Measurements from ENCODE around the gene CTSZ. TPM values are rescaled to one million over a fixed set of nuclear protein-coding genes. Genes with fewer than 3 reads are reported as not detected.
"Not testable (repeated sequence)": the region's sequence is repeated elsewhere in the genome, so short reads cannot be mapped to it uniquely, and the experiment has no call there.

The CTSZ gene
- total and polyA plus RNA-seq, 2 experiments from 2014 or later, result 13.5 to 391 TPM

GRCh38 chr20:58986968-58987517 lies 20.0 kb downstream of the CTSZ start:
- peaks cover 6% of the 10 kb centered on the region for H3K4me1 ChIP-seq (ENCODE audit: insufficient read depth)
- H4K20me1 ChIP-seq (ENCODE audit: insufficient read depth), result no peaks in the 10 kb centered on the region; the same call in 1 of the 2 replicates
- H3K36me3 ChIP-seq (ENCODE audit: low read depth), result peaks cover 41% of the 10 kb centered on the region; the same call in 1 of the 2 replicates
- no peaks in the 10 kb centered on the region for H3K27me3 ChIP-seq (replicated peaks; ENCODE audit: insufficient read depth)
- 89 to 93% methylated on average over 8 of the region's 8 CpGs for WGBS, 2 experiments (ENCODE audit: low coverage in 1 of 2, low lambda C conversion rate in 2 of 2, missing lambda C conversion rate in 2 of 2)
- no peak overlapping the region for H3K27ac ChIP-seq
- no peak overlapping the region for H3K9ac ChIP-seq
- H3K4me2 ChIP-seq (ENCODE audit: unreplicated experiment), result no peak overlapping the region
- no peak for DNase-seq
- peaks cover 18% of the 10 kb centered on the region for H3F3A ChIP-seq (ENCODE audit: insufficient read depth)
- no peaks in the 10 kb centered on the region for H3K9me3 ChIP-seq (ENCODE audit: low read depth)
- no peak for TF ChIP-seq EZH2 (IDR thresholded peaks at IDR 0.05; ENCODE audit: insufficient read depth, poor library complexity, severe bottlenecking)
- TF ChIP-seq EZH2phosphoT487 (IDR thresholded peaks at IDR 0.05; ENCODE audit: insufficient read depth, low read depth), result no peak
- in situ Hi-C loops (cut with MboI), result no loop called here
- no peaks in the 10 kb centered on the region for H3K9me2 ChIP-seq (ENCODE audit: insufficient read depth)
- peaks cover 60% of the 10 kb centered on the region for H3K79me2 ChIP-seq (ENCODE audit: insufficient read depth)
- H2AFZ ChIP-seq, result no peak overlapping the region
- no peak overlapping the region for H3K4me3 ChIP-seq

- no peaks in the 10 kb centered on the region for H3K27me3 ChIP-seq (replicated peaks; ENCODE audit: insufficient read depth)
- H3K79me2 ChIP-seq (ENCODE audit: insufficient read depth), result peaks cover 66% of the 10 kb centered on the region
- no peak overlapping the region for H3K4me2 ChIP-seq (ENCODE audit: unreplicated experiment)
- H3K9me2 ChIP-seq (ENCODE audit: insufficient read depth), result no peaks in the 10 kb centered on the region
- peaks cover 12% of the 10 kb centered on the region for H3F3A ChIP-seq (ENCODE audit: insufficient read depth)
- 76 to 79% methylated on average over 9 of the region's 9 CpGs for WGBS, 2 experiments (ENCODE audit: low coverage in 1 of 2, low lambda C conversion rate in 2 of 2, missing lambda C conversion rate in 2 of 2)
- H3K4me3 ChIP-seq, result no peak overlapping the region
- in situ Hi-C loops (cut with MboI), result no loop called here
- no peak overlapping the region for H3K27ac ChIP-seq
- no peak for TF ChIP-seq EZH2phosphoT487 (IDR thresholded peaks at IDR 0.05; ENCODE audit: insufficient read depth, low read depth)
- TF ChIP-seq EZH2 (IDR thresholded peaks at IDR 0.05; ENCODE audit: insufficient read depth, poor library complexity, severe bottlenecking), result no peak
- no peak for DNase-seq
- no peak overlapping the region for H3K9ac ChIP-seq
- no peak overlapping the region for H2AFZ ChIP-seq
- H4K20me1 ChIP-seq (ENCODE audit: insufficient read depth), result no peaks in the 10 kb centered on the region; the same call in 1 of the 2 replicates
- peaks cover 35% of the 10 kb centered on the region; the same call in 1 of the 2 replicates for H3K36me3 ChIP-seq (ENCODE audit: low read depth)
- no peaks in the 10 kb centered on the region for H3K9me3 ChIP-seq (ENCODE audit: low read depth)
- H3K4me1 ChIP-seq (ENCODE audit: insufficient read depth), result peaks cover 6% of the 10 kb centered on the region
These were observed 20.6 kb downstream of the CTSZ start for GRCh38 chr20:58986286-58986967.

GRCh38 chr20:58985656-58986055 lies 21.4 kb downstream of the CTSZ start:
- no peaks in the 10 kb centered on the region for H3K27me3 ChIP-seq (replicated peaks; ENCODE audit: insufficient read depth)
- 35 to 37% methylated on average over 5 of the region's 5 CpGs for WGBS, 2 experiments (ENCODE audit: low coverage in 1 of 2, low lambda C conversion rate in 2 of 2, missing lambda C conversion rate in 2 of 2)
- in situ Hi-C loops (cut with MboI), result no loop called here
- H3K9ac ChIP-seq, result no peak overlapping the region
- peaks cover 27% of the 10 kb centered on the region; the same call in 1 of the 2 replicates for H3K36me3 ChIP-seq (ENCODE audit: low read depth)
- peaks cover 6% of the 10 kb centered on the region for H3K4me1 ChIP-seq (ENCODE audit: insufficient read depth)
- H4K20me1 ChIP-seq (ENCODE audit: insufficient read depth), result no peaks in the 10 kb centered on the region; the same call in 1 of the 2 replicates
- peaks cover 4% of the 10 kb centered on the region; the same call in 1 of the 2 replicates for H3F3A ChIP-seq (ENCODE audit: insufficient read depth)
- DNase-seq, result peak; percentile 65
- no peak overlapping the region for H2AFZ ChIP-seq
- H3K27ac ChIP-seq, result no peak overlapping the region
- no peaks in the 10 kb centered on the region for H3K9me3 ChIP-seq (ENCODE audit: low read depth)
- no peaks in the 10 kb centered on the region for H3K9me2 ChIP-seq (ENCODE audit: insufficient read depth)
- H3K4me3 ChIP-seq, result no peak overlapping the region
- TF ChIP-seq EZH2phosphoT487 (IDR thresholded peaks at IDR 0.05; ENCODE audit: insufficient read depth, low read depth) (no peak), EZH2 (IDR thresholded peaks at IDR 0.05; ENCODE audit: insufficient read depth, poor library complexity, severe bottlenecking) (no peak)
- no peak overlapping the region for H3K4me2 ChIP-seq (ENCODE audit: unreplicated experiment)
- H3K79me2 ChIP-seq (ENCODE audit: insufficient read depth), result peaks cover 67% of the 10 kb centered on the region

- WGBS, 2 experiments (ENCODE audit: low coverage in 1 of 2, low lambda C conversion rate in 2 of 2, missing lambda C conversion rate in 2 of 2), result 79 to 89% methylated on average over 6 of the region's 6 CpGs
- Histone ChIP-seq H3K9me2 (ENCODE audit: insufficient read depth) (no peaks in the 10 kb centered on the region), H3K4me3 (no peak overlapping the region), H3F3A (ENCODE audit: insufficient read depth) (no peaks in the 10 kb centered on the region), H3K9me3 (ENCODE audit: low read depth) (no peaks in the 10 kb centered on the region), H3K4me2 (ENCODE audit: unreplicated experiment) (no peak overlapping the region), H4K20me1 (ENCODE audit: insufficient read depth) (no peaks in the 10 kb centered on the region; the same call in 1 of the 2 replicates), H3K27me3 (replicated peaks; ENCODE audit: insufficient read depth) (no peaks in the 10 kb centered on the region), H3K27ac (no peak overlapping the region), H3K36me3 (ENCODE audit: low read depth) (peaks cover 23% of the 10 kb centered on the region; the same call in 1 of the 2 replicates), H3K79me2 (ENCODE audit: insufficient read depth) (peaks cover 67% of the 10 kb centered on the region), H3K4me1 (ENCODE audit: insufficient read depth) (peaks cover 6% of the 10 kb centered on the region), H2AFZ (no peak overlapping the region), H3K9ac (no peak overlapping the region)
- TF ChIP-seq EZH2 (IDR thresholded peaks at IDR 0.05; ENCODE audit: insufficient read depth, poor library complexity, severe bottlenecking) (no peak), EZH2phosphoT487 (IDR thresholded peaks at IDR 0.05; ENCODE audit: insufficient read depth, low read depth) (no peak)
- no peak for DNase-seq
- in situ Hi-C loops (cut with MboI), result no loop called here
These were observed 22.4 kb downstream of the CTSZ start for GRCh38 chr20:58984691-58985090.

DNA sequence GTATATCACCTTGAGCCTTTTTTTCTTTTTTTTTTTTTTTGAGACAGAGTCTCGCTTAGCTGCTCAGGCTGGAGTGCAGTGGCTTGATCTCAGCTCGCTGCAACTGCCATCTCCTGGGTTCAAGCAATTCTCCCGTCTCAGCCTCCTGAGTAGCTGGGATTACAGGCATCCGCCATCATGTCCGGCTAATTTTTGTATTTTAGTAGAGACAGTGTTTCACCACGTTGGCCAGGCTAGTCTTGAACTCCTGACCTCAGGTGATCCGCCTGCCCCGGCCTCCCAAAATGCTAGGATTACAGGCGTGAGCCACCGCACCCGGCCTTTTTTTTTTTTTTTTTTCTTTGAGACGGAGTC lies 24.0 kb downstream of the CTSZ start:
- H3K9me2 ChIP-seq (ENCODE audit: insufficient read depth); H3K4me2 ChIP-seq (ENCODE audit: unreplicated experiment); H3K9ac ChIP-seq; H3F3A ChIP-seq (ENCODE audit: insufficient read depth); in situ Hi-C loops (cut with MboI); H3K4me1 ChIP-seq (ENCODE audit: insufficient read depth); H3K27me3 ChIP-seq (replicated peaks; ENCODE audit: insufficient read depth); H3K4me3 ChIP-seq; H4K20me1 ChIP-seq (ENCODE audit: insufficient read depth); H3K27ac ChIP-seq; DNase-seq; H3K9me3 ChIP-seq (ENCODE audit: low read depth); H2AFZ ChIP-seq: not testable (repeated sequence)
- WGBS, 2 experiments (ENCODE audit: low coverage in 1 of 2, low lambda C conversion rate in 2 of 2, missing lambda C conversion rate in 2 of 2), result 95 to 97% methylated on average over 8 to 12 of the region's 12 CpGs
- H3K79me2 ChIP-seq (ENCODE audit: insufficient read depth), result peaks cover 67% of the 10 kb centered on the region
- H3K36me3 ChIP-seq (ENCODE audit: low read depth), result peaks cover 14% of the 10 kb centered on the region; the same call in 1 of the 2 replicates
